Measurements from ENCODE around the gene TNRC18.
"Not testable (repeated sequence)": the region's sequence is repeated elsewhere in the genome, so short reads cannot be mapped to it uniquely, and the experiment has no call there.

The TNRC18 gene

DNA sequence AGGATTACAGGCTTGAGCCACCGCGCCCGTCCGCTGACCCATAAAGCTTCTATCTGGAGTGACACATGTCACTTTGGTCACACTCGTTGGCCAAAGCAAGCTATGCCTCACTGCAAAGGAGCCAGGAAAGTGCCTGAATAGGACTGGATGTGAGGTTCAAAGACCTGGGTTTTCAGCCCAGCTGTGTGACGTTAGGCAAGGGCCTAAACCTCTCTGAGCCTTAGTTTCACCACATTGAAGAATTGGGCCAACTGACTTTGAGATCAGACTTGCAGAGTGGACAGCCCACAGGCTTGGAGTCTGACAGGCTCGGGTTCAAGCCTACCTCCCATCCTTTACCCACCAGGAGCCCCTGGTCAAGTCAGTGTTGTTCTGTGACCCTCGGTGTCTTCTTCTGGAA lies 135.1 kb downstream of the TNRC18 start:
- DNase-seq = not testable (repeated sequence)

DNA sequence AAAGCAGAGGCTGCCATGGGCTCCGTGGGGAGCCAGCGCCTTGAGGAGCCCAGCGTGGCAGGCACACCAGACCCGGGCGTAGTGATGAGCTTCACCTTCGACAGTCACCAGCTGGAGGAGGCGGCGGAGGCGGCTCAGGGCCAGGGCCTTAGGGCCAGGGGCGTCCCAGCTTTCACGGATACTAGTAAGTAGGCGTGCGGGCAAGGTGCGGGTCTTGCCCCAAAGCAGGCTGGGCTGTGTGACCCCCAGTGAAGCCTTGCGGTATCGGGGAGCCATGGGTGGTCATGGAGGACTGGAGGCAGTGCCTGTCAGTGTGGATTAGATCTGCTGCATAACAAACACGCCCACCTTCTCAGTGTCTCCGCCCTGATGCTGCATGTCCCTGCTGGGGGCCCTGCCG lies 135.8 kb downstream of the TNRC18 start:
- no peak for DNase-seq

DNA sequence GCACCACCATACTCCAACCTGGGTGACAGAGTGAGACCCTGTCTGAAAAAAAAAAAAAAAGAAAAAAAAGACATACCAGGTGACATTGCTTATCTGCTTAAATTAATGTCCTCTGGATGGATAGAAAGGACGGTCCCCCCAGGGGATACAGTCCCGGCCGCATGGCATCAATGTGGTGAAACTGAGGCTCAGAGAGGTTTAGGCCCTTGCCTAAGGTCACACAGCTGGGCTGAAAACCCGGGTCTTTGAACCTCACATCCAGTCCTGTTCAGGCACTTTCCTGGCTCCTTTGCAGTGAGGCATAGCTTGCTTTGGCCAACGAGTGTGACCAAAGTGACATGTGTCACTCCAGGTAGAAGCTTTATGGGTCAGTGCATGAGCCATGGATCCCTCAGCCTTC lies 136.3 kb downstream of the TNRC18 start:
- DNase-seq = not testable (repeated sequence)

DNA sequence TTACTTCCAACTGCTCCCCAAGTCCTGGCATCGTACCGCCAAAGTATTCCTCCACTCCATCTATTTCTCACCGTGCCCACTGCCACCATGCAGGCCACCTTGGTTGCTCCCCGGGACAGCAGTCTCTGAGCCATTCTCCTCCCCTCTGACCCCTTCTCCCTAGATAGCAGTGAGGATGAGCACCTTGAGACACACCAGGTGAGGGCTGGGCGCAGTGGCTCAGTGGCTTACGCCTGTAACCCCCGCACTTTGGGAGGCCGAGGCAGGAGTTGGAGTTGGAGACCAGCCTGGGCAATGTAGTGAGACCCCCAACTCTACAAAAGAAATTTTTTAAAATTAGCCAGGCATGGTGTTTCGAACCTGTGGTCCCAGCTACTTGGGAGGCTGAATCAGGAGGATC lies 136.7 kb downstream of the TNRC18 start:
- DNase-seq = no peak

DNA sequence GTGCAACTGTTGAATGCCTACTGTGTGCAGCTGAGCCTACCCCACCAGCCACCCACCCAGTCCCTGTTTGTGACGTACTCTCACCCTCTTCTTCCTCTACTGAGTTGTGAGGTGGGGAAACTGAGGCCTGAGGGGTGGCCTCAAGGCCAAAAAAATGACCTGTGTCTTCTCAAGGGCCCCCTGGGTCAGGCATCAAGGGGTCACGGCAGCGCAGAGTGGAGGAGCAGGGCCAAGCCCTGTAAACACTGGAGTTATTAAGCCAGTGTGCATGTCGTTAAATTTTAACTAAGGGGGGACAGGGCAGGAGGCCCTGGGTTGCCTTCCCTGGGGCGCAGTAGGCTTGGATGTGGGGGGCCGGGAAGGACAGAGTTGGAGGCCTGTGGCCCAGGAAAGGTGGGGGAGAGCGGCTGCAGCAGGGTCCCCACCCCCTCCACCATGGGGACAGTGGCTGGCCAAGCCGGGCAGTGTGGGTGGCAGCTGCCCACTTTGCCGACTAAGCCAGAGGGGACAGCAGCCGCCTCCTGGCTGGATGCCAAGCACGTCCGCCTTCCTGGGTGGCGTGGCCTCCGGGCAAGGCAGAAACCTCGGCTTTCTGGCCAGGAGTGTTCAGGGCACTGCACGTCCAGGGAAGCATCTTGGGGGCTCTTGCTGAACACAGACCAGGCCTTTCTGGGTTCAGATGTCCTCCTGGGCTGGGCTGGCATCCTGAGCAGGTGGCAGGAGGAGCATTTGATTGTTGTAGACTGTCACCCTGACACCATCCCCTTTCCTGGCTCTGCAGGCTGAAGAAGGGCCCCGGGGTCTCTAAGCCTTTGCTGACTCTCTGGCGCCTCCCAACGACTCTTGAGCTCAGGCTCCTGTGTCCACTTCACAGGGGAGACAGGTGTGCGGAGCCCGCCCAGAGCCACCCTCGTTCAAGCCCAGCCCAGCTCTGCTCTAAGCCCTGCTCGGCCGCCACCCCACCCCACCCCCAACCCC lies 139.0 kb downstream of the TNRC18 start:
- DNase-seq = no peak

DNA sequence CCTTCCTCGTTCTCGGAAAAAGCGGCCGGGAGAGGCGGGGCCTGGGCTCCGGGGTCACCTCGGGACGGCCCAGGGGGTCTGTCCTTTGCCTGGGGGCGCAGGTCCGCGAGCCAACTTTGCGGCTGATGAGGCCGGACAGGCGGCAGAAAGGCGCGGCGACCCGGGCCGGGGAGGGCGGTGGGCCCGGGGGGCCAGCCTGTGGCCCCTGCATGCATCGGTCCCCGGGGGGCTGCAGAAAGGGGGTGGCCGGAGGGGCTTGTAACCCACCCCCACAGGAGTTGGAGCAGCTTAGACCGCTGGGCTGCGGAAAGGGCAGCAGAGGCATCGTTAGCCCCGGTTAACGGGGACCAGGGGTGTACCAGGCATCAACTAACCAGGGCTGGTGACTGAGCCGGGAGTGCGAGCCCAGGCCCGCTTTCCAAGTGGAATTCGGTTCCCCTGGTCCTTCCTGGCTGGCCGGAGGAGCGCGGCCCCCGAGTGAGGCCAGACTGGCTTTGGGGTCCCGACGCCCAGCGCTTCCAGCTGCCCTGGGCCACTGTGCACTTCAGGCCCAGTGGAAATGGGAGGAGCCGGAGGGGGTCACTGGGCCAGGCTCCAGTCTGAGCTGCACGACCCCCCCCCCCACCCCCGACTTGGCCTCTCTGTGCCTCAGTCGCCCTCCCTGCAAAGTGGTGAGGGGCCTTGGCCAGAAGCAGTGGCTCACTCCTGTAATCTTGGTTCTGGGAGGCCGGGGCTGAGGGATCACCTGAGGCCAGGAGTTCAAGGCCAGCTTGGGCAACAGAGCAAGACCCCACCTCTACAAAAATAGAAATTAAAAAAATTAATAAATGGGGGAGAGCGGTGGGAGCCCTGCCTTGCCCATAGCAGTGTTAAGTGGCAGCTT lies 140.0 kb downstream of the TNRC18 start:
- DNase-seq = no peak

DNA sequence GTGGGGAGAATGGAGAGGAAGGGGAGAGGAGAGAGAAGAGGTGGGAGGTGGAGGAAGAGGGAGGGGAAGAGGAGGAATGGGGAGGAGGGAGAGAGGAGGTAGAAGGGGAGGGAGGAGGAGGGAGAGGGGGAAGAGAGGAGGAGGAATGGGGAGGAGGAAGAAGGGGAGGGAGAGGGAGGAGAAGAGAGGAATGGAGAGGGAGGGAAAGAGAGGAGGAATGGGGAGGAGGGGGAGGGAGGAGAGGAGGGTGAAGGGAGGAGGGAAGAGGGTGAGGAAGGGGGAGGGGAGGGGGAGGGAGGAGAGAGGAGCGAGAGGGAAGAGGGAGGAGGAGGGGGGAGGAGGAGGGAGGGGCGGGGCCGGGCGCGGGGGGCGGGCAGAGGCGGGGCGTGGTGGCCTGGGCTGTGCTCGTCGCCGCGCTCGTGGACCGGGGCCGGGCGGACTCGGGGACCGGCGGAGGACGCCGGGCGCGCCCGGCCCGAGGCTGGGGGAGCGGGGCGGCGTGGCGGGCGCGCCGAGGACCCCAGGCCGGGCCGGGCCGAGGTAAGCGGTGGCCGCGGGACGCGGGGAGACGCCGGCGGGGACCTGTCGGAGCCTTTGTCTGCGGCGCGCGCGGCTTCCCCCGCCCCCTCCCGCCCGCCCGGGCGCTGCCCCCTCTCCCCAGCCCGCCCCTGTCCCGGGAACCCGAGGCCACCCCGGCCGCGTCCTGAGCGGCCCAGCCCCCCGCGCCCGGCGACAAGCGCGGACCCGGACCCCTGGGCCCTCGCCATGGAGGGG lies 140.9 kb downstream of the TNRC18 start, which contains the start of gene SLC29A4:
TSS of gene SLC29A4 (plus strand) at position 401 of the 774 bp plus-strand sequence. CDS start 4,874 bp downstream, outside the sequence.
- DNase-seq = peak; percentile 36

DNA sequence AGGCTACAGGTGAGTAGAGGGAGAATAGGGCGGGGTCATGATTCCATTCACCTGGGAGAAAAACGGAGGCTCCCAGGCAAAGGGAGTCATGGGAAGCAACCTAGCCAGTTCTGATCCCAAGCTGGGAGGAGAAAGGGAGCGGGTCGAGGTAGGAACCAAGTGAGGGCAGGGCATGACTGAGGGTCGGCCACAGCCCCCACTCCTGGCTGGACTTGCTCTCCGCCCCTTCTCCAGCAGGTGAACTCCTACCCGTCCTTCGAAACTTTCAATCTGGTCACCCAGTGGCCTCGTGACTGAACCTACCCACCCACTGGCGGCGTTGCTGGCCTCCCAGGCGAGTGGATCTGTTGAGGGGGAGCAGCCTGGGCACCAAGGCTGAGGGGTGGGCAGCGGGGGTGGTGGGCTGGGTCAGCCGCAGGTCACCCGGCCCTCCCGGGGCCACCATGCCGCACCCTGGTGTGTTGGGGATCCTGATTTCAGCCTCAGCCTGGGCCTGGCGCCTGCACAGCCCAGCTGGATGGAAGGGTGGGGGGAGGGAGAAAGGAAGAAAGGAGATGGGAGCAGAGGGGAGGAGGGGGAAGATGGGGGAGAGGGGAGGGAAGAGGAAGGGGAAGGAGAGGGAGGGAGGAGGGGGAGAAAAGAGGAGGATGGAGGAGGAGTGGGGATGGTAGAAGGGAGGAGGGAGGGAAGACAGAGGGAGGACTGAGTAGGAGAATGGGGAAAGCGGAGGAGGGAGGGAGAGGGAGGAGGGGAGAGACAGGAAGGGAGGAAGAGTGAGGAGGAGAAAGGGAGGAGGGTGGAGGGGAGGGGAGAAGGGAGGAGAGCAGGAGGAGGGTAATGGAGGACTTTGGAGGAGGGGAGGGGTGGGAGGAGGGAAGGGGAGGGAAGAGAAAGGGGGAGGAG lies 141.8 kb downstream of the TNRC18 start:
- not testable (repeated sequence) for DNase-seq

DNA sequence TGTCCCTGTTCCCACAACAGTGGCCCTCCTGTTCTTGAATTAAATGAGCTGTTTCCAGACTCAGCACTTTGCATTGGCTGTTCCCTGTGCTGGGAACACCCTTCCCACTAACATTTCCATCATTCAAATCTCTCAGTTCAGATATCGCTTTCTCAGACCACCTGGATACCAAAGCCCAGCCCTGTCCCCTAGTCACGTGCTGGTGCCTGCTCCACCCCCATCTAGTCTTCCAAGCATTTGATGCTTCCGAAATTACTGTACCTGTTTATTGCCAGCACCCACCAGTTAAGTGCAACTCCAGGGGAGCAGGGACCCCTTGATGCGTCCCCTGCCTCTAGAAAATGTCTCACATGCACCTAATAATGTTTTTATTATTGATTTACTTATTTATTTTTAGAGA lies 143.9 kb downstream of the TNRC18 start:
- DNase-seq = no peak

DNA sequence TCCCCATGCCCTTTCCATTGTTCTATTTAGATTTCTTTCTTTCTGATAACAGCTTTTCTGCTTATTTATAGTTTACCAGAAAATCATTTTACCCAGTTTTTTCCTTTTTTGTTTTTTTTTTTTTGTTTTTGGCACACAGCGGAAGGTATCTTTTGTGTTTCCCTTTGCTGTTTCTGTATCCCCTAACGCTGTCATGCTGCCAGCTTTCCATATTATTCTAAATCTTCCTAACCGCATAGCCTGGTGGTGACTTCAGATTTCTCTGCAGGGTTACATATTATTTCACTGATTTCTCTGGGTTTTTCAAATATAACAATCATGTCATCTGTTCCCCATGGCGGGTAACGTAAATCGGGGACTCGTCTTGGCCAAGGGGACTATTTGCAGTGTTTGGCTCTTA lies 144.9 kb downstream of the TNRC18 start:
- peak; percentile 36 for DNase-seq

DNA sequence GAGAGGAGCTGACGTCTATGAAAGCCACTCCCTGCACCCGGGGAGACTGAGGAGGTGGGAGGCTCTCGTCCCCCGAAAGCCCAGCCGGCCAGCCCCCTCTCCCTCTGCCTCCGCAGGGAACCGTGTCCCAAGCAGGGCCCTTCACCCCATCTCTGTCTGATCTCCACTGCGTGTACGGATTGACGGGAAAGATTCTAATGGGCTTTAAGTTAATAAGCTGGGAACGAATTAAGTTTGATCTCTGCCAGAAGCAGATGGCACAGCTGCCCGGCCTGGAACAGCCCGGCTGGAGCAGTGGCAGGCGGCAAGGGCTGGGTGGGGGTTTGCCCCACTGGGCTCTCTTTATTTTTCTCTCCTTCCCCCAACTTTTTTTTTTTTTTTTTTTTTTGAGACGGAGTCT lies 147.0 kb downstream of the TNRC18 start:
- DNase-seq = no peak

DNA sequence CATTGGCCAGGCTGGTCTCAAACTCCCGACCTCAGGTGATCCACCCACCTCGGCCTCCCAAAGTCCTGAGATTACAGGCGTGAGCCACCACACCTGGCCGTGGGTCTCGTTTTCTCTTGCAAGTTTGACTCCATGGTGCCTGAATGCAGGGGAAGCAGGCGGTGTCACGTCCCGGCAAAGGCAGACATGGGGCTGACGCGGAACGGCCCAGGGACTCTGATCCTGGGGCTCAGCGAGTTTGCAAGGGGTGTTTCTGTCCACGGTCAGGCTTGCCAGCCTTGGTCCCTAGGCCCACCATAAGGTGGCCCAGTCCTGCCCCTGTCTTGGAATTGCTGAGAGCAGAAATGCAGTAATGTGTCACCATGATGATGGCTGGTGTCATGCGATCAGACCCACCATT lies 147.5 kb downstream of the TNRC18 start:
- not testable (repeated sequence) for DNase-seq

DNA sequence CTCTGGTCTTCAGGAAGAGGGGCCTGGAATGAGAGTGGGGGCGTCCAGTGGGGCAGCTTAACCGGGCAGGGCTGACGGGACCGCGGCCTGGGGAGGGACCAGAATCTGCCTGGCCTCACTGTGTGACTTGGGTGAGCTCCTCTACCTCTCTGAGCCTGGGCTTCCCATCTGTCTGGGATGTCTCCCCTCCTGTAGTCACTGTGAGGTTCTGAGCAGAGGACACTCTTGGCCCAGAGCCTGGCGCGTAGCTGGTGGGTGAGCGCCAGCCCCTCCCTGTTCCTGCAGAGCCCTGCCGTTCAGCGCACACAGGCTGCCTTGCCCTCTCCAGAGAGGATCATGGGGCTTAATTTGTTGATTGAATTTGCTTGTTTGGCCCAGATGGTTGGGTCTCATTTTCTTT lies 148.1 kb downstream of the TNRC18 start:
- DNase-seq = not testable (repeated sequence)

DNA sequence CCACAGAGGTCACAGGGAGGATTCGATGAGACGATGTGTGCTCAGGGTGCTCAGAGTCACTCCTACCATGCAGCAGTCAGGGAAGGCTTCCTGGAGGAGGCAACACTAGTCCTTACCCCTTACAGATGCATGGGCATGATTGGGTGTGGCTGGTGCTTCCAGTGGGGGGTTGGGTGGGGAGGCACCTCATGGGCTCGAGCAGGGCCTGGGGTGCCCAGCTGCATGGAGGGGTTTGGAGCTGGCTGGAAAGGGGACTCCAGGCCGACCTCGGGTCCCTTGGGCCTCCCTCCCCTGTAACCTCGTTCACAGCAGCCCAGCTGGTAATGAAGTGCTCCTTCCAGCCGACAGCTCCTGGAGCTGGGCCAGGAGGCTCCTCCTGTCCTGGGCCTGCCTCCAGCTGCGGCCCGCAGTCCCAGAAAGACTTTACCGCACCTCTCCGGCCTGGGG lies 148.6 kb downstream of the TNRC18 start:
- not testable (repeated sequence) for DNase-seq

DNA sequence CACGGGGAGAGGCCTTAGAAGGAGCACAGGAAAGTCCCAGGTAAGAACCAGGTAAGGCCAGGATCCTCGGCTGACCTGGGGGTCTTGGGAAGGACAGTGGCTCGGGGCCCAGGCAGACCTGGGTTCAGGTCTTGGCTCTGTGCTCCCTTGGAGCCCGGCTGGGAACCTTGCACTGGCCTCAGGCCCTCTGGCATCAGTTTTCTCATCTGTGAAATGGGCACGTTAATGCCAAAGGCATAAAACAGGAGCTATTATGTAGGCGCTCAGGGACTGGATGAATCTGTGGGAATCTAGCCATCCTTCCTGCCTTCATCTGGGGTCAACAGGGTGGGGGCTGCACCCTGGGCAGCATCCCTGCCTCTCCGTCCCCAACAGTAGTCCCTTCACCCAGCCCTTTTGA lies 149.2 kb downstream of the TNRC18 start:
- DNase-seq = no peak

DNA sequence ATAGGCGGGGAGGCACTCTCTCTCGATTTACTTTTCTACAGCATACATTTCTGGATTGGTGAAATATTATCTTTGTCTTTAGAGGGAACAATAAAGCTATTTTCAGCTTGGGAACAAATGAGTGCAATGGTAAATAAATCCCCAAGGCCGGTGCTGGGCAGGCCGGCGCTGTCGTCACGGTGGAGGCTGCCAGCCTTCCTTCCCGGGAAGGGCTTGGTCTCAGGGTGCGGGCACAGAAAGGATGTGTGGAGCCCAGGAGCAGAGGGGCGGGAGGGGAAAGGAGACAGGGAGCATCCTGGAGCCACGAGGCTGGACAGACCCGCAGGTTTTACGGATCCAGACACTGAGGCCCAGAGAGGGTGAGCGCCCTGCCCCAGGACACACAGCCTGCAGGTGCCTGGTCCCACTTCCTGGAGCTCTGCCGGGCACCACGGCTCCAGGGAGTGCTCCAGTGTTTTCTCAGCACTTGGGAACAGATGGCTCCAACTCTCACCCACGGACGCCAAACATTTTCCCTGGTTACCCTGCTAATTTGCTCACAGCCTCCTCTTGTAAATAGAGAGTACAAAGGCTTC lies 149.7 kb downstream of the TNRC18 start:
- not testable (repeated sequence) for DNase-seq

DNA sequence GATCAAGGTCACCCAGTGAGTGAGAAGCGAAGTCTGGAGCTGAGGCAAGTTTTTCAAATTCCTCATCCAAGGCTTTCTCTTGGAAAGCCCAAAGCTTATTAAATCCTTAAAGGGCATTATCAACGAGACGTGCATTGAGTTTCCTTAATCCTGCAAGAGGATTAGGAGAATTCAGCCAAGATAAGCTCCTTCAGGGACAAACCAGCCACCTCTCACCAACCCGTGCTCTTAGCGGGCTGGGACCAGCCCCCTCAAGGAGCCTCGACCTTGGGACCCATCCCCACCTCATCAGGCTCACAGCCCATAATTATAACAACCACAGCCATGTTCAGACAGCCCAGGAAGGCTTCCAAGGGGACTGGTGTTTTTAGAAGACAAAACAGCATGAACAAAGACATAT lies 152.8 kb downstream of the TNRC18 start:
- no peak for DNase-seq

DNA sequence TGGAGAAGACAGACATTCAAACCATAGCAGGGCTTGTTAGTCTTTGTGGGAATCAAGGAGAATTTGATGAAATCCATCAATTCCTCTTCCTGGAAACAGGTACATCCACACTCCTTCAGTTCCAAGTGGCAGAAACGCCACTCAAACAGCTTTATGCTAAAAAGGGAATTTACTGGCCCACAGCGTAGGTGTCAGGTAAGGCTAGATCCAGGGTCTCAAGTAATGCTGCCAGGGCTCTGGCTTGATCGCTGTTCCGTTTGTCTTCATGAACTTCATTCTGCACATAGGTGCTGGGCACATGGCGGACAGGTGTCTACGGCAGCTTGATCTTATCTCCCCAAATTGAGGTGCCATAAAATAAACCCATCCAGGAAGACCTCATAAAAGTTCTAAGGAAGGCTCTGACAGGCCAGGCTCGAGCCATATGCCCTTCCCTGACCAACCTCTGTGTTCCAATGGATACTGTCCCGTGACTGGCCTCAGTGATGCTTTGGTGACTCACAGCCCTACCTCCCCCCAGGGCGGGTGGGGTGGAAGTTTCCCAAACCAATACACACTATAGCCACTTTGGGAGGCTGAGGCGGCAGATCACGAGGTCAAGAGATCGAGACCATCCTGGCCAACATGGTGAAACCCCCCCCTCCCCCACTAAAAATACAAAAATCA lies 153.5 kb downstream of the TNRC18 start:
- DNase-seq = not testable (repeated sequence)

DNA sequence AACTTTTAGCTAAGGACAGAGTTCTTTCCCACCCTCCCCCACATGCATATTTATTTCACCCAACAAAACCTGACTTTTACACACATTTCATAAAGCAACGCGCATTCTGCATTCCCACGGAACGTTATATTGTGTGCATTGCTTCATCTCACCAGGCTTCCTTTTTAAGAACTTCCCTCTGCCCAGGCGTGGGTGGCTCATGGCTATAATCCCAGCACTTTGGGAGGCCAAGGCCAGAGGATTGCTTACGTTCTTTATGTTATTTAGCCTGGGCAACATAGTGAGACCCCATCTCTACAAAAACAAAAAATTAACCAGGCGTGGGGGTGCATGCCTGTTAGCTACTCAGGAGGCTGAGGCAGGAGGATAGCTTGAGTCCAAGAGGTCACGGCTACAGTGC lies 155.8 kb downstream of the TNRC18 start:
- DNase-seq = not testable (repeated sequence)

Data from fibroblast of skin of back (primary cell).